Activated T-cell treated with anti-CD3 and anti-CD28 coated beads, Interleukin-2, amount 50 U/mL, for 24 hours (primary cell): ENCODE measurements around the gene SALL4.

Experiments used
- DNase-seq: peaks from one replicate; pipeline ENCODE4 v3.0.0-alpha.2; 2020
- H3K27ac Mint-ChIP-seq: 2 replicates; pipeline ENCODE4 v1.8.0; 2020; ENCODE audit warnings: mild to moderate bottlenecking, mixed read lengths
- H3K27me3 Mint-ChIP-seq: 2 replicates; pipeline ENCODE4 v1.8.0; 2020; ENCODE audit warnings: mixed read lengths
- H3K36me3 Mint-ChIP-seq: 2 replicates; pipeline ENCODE4 v1.8.0; 2020; ENCODE audit warnings: low read depth, mixed read lengths
- H3K4me1 Mint-ChIP-seq: 2 replicates; pipeline ENCODE4 v1.8.0; 2020; ENCODE audit warnings: low read depth, mixed read lengths
- H3K4me3 Mint-ChIP-seq: 2 replicates; pipeline ENCODE4 v1.8.0; 2020; ENCODE audit warnings: mild to moderate bottlenecking, moderate library complexity, mixed read lengths
- H3K9me3 Mint-ChIP-seq: 2 replicates; pipeline ENCODE4 v1.8.0; 2020; ENCODE audit warnings: mixed read lengths

The SALL4 gene

DNA sequence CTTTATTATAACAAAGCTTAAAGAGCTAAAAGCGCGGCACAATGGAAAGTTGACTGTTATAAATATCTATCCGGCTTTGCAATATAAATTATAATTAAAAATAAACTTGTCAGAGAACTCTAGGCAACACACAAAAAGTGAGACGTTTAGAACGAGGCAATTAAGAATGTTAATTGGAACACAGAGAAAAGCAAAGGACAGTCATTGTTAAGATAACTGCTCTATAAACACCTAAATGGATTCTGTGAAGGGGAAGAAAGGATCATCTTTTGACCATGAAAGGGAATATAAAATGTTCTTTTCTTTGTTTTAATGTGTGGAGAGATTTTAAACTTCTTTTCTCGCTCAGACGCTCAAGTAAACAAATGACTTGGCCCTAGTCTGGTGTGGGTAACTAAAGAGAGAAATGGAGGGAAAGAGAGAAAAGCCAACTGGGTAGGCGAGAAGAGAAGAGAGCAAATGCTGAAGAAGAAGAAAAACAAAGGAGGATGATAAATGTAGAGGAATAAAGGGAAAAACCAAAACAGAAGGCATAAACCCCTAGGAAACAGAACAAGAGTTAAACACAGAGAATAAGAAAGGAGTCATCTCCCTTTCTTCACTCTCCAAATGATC is 9.3 kb upstream of the SALL4 start:
- no peak overlapping the region for H3K27ac Mint-ChIP-seq
- H3K4me1 Mint-ChIP-seq: no peaks in the 10 kb centered on the region
- H3K36me3 Mint-ChIP-seq: no peaks in the 10 kb centered on the region
- no peaks in the 10 kb centered on the region for H3K9me3 Mint-ChIP-seq
- H3K27me3 Mint-ChIP-seq: peaks cover 6% of the 10 kb centered on the region
- no peak for DNase-seq
- H3K4me3 Mint-ChIP-seq: no peak overlapping the region

DNA sequence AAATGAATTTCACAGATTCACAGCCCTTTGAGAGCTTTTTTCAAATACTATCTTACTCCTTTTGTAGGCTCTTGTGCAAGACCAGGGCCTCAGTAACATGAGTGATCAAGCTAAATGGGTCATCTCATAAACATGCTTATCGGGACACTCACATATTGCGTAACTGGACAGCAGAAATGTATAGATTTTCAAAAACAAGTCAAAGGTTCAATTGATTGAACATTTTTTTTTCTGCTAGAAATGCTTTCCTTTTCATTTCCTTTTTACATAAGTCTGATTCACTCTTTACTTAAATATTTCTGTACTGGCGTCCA is 8.7 kb upstream of the SALL4 start:
- H3K9me3 Mint-ChIP-seq: no peaks in the 10 kb centered on the region
- no peaks in the 10 kb centered on the region for H3K36me3 Mint-ChIP-seq
- H3K4me1 Mint-ChIP-seq: no peaks in the 10 kb centered on the region
- H3K27ac Mint-ChIP-seq: no peak overlapping the region
- DNase-seq: no peak
- peaks cover 12% of the 10 kb centered on the region for H3K27me3 Mint-ChIP-seq
- no peak overlapping the region for H3K4me3 Mint-ChIP-seq

DNA sequence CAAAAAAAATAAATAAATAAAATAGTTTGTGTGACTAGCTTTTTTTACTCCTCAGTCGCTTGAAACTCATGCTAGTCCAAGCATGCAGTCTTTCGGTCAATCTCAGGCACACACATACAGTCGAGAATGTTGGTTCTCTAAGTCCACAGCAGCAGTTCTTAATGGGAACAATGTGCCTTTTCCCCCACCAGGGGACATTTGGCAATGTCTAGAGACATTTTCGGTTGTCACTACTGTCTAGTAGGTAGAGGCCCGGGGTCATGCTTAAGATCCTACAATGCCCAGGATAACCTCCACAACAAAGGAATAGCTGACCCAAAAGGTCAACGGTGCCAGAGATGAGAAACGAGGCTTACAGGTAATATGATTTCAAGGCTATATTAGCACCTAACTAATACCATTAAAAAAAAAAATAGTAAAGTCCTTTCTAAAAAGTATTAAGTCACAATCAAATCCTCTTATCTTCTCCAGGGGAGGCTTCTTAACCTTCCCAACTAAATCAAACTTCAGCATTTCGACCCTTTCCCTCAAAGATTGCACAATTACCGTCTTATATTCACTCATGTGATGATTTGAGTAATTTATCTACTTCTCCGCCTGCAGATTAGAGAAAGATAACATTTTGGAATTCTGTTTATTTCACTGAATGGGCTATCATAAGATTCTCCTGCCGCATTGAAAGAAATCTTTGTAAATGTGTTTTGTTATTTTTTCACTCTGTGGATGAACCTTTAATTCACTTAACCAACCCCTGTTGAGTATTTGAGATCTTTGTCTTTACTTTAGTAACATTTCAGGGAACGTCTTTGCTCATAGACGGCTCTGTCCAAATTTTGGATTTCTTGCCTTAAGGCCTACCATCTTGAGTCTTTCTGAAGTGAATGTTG is 8.1 kb upstream of the SALL4 start:
- no peaks in the 10 kb centered on the region for H3K4me1 Mint-ChIP-seq
- no peaks in the 10 kb centered on the region for H3K36me3 Mint-ChIP-seq
- no peak overlapping the region for H3K27ac Mint-ChIP-seq
- no peak overlapping the region for H3K4me3 Mint-ChIP-seq
- peaks cover 16% of the 10 kb centered on the region for H3K27me3 Mint-ChIP-seq
- no peaks in the 10 kb centered on the region for H3K9me3 Mint-ChIP-seq
- no peak for DNase-seq

DNA sequence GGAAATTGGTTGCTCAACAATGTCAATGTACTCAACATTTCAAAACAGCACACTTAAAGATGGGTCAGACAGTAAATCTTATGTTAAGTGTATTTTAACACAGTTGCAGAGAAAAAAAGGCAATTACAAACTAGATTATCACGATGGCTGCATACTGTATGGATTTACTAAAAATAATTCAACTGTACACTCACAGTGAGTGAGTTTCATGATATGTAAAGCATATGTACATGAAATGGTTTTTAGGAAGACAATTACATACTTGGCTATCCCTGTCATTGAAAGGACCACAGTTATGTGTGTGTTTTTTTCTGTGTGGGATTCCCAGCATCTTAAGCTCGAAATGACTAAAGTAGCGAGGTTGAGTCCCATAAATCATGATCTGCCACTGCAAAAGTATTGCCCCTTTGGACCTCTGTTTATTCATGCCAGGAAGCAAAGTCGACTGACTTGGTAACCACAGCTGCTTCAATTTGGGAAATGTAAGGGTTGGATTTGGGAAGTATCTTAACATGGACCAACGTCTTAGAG is 5.5 kb upstream of the SALL4 start:
- Mint-ChIP-seq H3K36me3 (no peaks in the 10 kb centered on the region), H3K9me3 (no peaks in the 10 kb centered on the region), H3K4me1 (no peaks in the 10 kb centered on the region), H3K27ac (no peak overlapping the region), H3K4me3 (no peak overlapping the region), H3K27me3 (peaks cover 30% of the 10 kb centered on the region)
- no peak for DNase-seq

DNA sequence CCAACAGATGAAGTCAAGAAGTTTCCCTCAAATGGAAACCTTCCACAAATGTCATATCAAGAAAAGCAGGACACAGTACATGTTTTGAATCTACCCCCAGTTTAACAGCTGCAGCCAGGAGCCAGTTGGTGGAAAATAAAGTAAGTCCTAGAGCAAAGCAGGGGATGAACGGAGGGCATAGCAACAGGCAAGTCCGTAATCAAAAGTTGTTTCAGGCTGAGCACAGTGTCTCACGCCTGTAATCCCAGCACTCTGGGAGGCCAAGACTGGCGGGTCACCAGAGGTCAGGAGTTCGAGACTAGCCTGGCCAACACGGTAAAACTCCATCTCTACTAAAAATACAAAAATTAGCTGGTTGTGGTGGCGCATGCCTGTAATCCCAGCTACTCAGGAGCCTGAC is 2.4 kb upstream of the SALL4 start:
- H3K27me3 Mint-ChIP-seq: peaks cover 56% of the 10 kb centered on the region
- H3K4me1 Mint-ChIP-seq: peaks cover 12% of the 10 kb centered on the region
- no peak overlapping the region for H3K4me3 Mint-ChIP-seq
- no peak for DNase-seq
- H3K27ac Mint-ChIP-seq: no peak overlapping the region
- no peaks in the 10 kb centered on the region for H3K36me3 Mint-ChIP-seq
- H3K9me3 Mint-ChIP-seq: no peaks in the 10 kb centered on the region

DNA sequence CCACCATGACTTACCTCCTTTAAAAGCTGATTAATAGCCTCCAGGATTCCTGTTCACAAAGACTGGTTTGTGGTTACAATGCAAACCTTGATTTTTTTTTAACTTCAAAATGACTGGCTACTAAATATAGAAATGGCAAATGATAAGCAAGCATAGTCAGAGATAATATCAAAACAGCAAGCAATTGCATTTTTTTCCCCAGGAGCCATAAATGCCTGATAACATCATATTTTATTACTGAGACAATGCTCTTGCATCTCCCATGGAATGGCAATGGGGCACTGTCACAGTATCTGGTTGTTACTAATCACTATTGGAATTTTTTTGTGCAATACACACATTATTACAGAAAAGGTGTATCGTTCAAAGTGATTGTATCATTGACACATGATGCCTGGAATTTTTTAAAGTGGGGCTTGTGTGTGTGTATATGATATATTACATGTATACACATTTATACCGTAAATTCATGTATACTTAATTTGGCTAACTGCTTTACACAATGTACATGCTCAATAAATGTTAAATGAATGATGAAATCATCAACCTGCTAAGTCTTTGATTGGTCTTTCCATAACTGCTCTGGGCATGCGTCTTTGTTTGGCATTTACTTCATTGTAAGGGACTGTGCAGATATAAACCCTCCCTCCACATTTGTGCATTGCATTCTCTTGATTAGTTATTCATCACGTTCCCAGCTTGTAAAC is 980 bp upstream of the SALL4 start:
- DNase-seq: no peak
- peaks cover 70% of the 10 kb centered on the region for H3K27me3 Mint-ChIP-seq

DNA sequence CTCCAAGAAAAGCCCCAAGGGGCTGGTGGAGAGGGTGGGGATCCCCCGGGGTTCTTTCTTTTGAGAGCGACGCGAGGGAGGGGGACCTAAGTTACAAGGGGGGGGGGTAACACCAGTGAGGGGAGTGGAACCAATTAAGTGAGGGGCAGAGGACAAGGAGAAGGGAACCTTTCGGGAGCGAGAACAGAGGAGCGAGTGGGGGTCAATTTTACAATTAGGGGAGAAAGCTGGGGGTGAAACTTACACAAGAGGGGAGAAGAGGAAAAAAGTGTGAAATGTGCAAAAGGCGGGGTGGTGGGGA is 548 bp downstream of the SALL4 start:
- Mint-ChIP-seq H3K9me3 (no peaks in the 10 kb centered on the region), H3K4me3 (no peak overlapping the region), H3K4me1 (peaks cover 13% of the 10 kb centered on the region), H3K36me3 (no peaks in the 10 kb centered on the region), H3K27me3 (peaks cover 80% of the 10 kb centered on the region), H3K27ac (no peak overlapping the region)
- DNase-seq: no peak

More for the DNA sequence above, 980 bp upstream of the SALL4 start:
- no peaks in the 10 kb centered on the region for H3K36me3 Mint-ChIP-seq
- H3K9me3 Mint-ChIP-seq: no peaks in the 10 kb centered on the region
- no peak overlapping the region for H3K4me3 Mint-ChIP-seq
- peaks cover 13% of the 10 kb centered on the region for H3K4me1 Mint-ChIP-seq
- no peak overlapping the region for H3K27ac Mint-ChIP-seq

DNA sequence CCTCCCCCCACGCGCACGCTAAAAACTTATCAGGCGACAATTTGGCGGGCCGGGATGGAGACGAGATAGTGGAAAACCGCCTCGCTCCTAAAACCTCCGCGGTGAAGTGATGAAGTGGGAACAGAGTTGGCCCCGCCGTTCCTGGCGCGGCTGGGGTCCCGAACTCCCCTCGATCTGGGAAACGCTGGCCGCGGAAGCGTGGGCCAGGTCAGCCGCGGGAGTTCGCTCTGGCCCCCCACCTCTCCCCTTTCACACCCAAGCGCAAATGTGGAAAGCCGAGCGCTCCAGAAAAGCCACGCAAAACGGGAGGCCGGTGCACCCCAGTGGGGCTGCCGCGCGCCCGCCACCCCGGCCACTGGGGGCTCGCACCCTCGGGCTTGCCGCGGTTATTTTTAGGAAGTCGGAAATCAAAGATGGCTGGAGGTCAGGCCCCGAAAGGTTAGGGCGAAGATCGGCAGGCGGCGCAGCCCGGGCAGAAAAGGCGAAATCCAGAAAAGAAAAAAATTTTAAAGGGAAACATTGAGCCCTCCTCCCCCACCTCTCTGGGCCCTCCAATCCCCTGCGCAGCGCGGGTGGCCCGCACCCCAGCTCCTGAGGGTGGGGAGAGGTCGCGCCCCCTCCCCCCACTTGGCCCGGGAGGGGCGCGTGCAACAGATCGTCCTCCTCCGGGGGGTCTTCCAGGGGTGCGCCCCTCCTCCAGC is 1.0 kb downstream of the SALL4 start:
- Mint-ChIP-seq H3K4me3 (peak overlapping the region; percentile 54), H3K9me3 (no peaks in the 10 kb centered on the region), H3K36me3 (no peaks in the 10 kb centered on the region), H3K27ac (no peak overlapping the region), H3K4me1 (peaks cover 13% of the 10 kb centered on the region), H3K27me3 (peaks cover 78% of the 10 kb centered on the region)
- peak; percentile 32 for DNase-seq

DNA sequence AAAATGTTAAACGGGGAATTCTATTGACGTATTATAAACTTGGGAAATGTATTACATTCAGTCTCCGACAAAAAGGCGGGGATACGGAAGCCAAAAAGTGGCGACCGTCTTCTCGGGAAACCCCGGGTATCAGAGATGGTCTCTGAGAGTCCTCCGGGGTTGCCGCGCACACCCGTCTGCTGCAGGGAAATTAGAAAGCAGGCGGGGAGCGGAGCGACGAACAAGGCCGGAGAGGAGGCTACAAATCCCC is 1.5 kb downstream of the SALL4 start:
- Mint-ChIP-seq H3K27me3 (peaks cover 76% of the 10 kb centered on the region), H3K36me3 (no peaks in the 10 kb centered on the region), H3K4me1 (peaks cover 13% of the 10 kb centered on the region), H3K27ac (no peak overlapping the region), H3K9me3 (no peaks in the 10 kb centered on the region), H3K4me3 (peak overlapping the region; percentile 54)
- DNase-seq: no peak

DNA sequence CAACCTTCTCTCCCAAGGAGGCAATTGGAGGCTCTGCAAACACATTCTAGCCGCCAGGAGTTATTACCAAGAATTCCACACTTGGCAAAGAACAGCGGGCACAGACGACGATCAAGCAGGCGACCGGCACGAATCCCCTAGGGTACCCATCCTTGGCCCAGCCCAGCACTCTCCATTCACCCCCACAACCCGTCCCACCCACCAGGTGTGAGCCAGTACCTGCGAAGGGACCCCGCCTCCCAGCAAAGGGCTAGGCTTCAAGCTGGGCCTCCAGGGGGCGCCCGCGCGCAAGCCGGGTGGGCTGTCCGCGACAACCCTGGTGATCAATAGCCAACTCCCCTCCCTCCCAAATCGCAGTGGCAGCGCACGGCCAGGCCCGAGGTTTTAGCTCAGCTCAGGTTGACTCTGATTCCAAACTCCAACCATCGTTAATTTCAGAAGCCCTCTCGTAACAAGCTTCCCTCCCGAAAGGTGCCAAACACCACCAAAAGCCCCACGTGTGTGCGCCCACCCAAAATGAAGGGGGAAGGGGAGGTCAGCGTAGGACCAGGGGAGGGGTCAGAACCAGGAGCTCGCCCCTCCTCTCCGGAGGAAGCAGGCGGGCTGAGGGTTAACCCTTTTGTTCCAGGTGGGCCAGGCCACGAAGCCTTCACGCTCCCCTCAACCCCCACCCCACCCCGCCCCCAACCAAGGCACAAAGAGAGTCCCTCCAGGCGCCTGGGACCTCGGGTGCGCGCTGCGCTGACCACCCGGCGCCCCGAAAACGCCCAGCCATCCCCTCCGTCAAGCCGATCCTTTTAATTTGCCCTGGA is 2.1 kb downstream of the SALL4 start:
- DNase-seq: peak; percentile 73
- H3K27me3 Mint-ChIP-seq: peaks cover 74% of the 10 kb centered on the region
- H3K4me1 Mint-ChIP-seq: peaks cover 13% of the 10 kb centered on the region
- H3K4me3 Mint-ChIP-seq: peak overlapping the region; percentile 54
- no peaks in the 10 kb centered on the region for H3K9me3 Mint-ChIP-seq
- no peaks in the 10 kb centered on the region for H3K36me3 Mint-ChIP-seq
- no peak overlapping the region for H3K27ac Mint-ChIP-seq

DNA sequence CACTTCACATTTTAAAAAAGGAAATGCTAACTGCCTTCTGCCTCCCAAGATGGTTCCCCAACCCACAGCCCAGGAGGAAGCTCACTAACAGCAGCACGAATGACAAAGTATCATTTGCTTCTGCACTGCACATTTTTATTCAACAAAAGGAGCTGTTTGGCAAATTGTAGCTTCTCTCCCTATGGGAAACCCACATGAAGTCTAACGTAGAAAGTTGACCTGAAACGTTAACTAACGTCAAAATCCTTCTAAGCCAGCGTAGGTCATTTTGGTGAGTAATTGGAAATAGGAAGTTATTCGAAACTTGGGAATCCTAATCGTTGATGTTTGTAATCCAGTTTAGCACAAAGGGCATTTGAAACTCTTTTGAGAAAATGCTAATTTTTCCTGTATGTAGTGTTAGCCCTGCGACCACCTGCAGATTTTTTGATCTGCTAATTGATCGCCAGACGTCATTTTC is 2.9 kb downstream of the SALL4 start:
- H3K36me3 Mint-ChIP-seq: no peaks in the 10 kb centered on the region
- H3K27me3 Mint-ChIP-seq: peaks cover 76% of the 10 kb centered on the region
- no peak overlapping the region for H3K4me3 Mint-ChIP-seq
- H3K9me3 Mint-ChIP-seq: no peaks in the 10 kb centered on the region
- peaks cover 13% of the 10 kb centered on the region for H3K4me1 Mint-ChIP-seq
- DNase-seq: no peak
- H3K27ac Mint-ChIP-seq: no peak overlapping the region

DNA sequence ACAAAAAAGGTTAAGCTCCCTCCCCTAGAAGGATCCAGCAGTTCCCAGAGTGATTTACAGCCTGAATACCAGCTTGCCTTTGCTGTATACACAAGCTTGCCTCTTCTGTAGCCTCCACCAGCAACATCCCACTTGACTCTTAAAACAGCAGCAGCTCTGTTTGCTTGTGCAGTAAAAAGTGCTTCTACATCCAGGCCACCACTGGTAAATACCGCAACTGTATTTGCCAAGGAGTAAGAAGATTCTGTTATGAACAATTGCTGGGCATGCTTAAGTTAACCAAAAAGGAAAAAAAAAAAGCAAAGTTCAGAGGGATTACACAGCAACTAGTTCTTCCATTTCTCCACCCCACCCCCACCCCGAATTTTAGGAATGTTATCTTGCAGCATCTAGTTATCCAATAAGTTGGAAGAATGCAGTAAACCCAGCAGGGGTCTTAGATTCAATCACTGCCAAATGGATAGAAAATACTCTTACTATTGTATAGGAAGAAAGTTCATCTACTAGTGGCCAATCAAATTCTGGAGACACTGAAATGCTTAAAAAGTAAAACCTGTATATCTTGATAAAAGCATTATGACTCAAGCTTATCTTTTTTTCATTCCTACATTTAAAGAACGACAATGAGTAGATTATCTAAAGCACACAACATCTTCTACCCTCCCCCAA is 4.8 kb downstream of the SALL4 start:
- no peak overlapping the region for H3K4me3 Mint-ChIP-seq
- no peaks in the 10 kb centered on the region for H3K36me3 Mint-ChIP-seq
- H3K27ac Mint-ChIP-seq: no peak overlapping the region

DNA sequence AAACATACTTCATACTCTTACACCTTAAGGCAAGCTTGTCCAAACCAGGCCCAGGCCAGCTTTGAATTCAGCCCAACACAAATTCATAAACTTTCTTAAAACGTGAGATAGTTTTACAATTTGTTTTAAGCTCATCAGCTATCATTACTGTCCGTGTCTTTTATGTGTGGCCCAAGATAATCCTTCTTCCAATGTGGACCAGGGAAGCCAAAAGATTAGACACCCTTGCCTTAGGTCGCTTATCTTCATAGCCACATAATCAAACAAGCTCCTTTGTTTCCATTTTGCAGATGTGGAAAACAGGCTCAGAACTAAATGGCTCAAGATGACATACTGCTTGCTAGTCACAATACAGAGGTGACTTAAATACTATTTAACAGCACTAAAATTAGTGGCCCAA is 6.0 kb downstream of the SALL4 start:
- no peaks in the 10 kb centered on the region for H3K36me3 Mint-ChIP-seq
- H3K27me3 Mint-ChIP-seq: peaks cover 65% of the 10 kb centered on the region
- H3K9me3 Mint-ChIP-seq: no peaks in the 10 kb centered on the region
- H3K27ac Mint-ChIP-seq: no peak overlapping the region
- peaks cover 13% of the 10 kb centered on the region for H3K4me1 Mint-ChIP-seq
- no peak for DNase-seq
- no peak overlapping the region for H3K4me3 Mint-ChIP-seq

More for the DNA sequence above, 4.8 kb downstream of the SALL4 start:
- no peak for DNase-seq
- Mint-ChIP-seq H3K9me3 (no peaks in the 10 kb centered on the region), H3K27me3 (peaks cover 74% of the 10 kb centered on the region), H3K4me1 (peaks cover 13% of the 10 kb centered on the region)

DNA sequence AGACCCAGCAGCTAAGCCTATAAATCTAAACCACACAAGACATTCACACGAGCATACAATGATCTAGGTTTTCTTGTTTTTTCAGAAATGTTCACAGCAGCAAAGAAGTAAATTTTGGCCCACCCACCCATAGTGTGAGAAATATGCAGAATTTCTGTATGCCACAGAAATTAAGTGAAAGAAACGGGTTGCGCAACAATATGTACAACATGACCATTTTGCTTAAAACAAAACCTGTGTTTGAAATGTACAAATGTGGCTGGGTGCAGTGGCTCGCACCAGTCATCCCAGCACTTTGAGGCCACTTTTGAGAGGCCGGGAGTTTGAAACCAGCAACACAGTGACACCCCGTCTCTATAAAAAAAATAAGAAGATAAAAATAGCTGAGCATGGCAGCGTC is 9.4 kb downstream of the SALL4 start:
- Mint-ChIP-seq H3K4me3 (no peak overlapping the region), H3K27ac (no peak overlapping the region), H3K4me1 (no peaks in the 10 kb centered on the region), H3K9me3 (no peaks in the 10 kb centered on the region), H3K27me3 (peaks cover 36% of the 10 kb centered on the region), H3K36me3 (no peaks in the 10 kb centered on the region)
- DNase-seq: no peak
